ENCODE measurements around the gene DLG2. TPM values are rescaled to one million over a fixed set of nuclear protein-coding genes. Genes with fewer than 3 reads are reported as not detected.

DLG2 gene
- total RNA-seq, 1 donor from 2014 or later, result 0.26 TPM

- FAIRE-seq (no peak), DNase-seq (ENCODE audit: low read depth) (no peak)
- Histone ChIP-seq H3K27me3 (ENCODE audit: control insufficient read depth, insufficient read depth, low read length) (no peaks in the 10 kb centered on the region), H3K36me3 (ENCODE audit: control insufficient read depth, insufficient read depth, low read length) (no peaks in the 10 kb centered on the region), H3K4me3 (ENCODE audit: low read depth, low read length) (no peak overlapping the region)
- TF ChIP-seq, protein P1, sequence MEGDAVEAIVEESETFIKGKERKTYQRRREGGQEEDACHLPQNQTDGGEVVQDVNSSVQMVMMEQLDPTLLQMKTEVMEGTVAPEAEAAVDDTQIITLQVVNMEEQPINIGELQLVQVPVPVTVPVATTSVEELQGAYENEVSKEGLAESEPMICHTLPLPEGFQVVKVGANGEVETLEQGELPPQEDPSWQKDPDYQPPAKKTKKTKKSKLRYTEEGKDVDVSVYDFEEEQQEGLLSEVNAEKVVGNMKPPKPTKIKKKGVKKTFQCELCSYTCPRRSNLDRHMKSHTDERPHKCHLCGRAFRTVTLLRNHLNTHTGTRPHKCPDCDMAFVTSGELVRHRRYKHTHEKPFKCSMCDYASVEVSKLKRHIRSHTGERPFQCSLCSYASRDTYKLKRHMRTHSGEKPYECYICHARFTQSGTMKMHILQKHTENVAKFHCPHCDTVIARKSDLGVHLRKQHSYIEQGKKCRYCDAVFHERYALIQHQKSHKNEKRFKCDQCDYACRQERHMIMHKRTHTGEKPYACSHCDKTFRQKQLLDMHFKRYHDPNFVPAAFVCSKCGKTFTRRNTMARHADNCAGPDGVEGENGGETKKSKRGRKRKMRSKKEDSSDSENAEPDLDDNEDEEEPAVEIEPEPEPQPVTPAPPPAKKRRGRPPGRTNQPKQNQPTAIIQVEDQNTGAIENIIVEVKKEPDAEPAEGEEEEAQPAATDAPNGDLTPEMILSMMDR (IDR thresholded peaks at IDR 0.05; ENCODE audit: insufficient read depth, low read length, severe bottlenecking), result no peak
These were observed 724.7 kb downstream of the DLG2 start for GRCh38 chr11:84902445-84902844.

DNA sequence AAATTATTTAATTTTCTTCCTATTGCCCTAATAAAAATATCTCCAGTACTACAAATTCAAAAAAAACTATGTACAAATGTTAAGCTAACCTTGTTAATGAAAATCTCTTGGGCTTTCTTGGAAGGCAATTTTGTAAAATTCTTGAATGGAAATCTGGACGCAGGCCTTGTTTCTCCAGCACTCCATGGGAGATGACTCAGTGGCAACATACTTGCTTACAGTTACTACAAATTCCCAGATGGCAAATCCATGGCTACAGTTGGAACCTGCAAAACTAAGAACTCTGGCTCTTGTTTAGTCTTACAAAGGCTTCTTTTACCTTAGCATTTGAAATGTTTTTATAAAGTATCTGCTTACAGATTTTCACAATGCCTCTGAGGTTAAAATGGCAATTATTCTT lies 725.2 kb downstream of the DLG2 start:
- H3K36me3 ChIP-seq (ENCODE audit: control insufficient read depth, insufficient read depth, low read length), result no peaks in the 10 kb centered on the region
- FAIRE-seq (no peak), DNase-seq (ENCODE audit: low read depth) (no peak)
- H3K27me3 ChIP-seq (ENCODE audit: control insufficient read depth, insufficient read depth, low read length), result no peaks in the 10 kb centered on the region
- no peak overlapping the region for H3K4me3 ChIP-seq (ENCODE audit: low read depth, low read length)
- TF ChIP-seq, protein P1 (IDR thresholded peaks at IDR 0.05; ENCODE audit: insufficient read depth, low read length, severe bottlenecking), result no peak

- no peaks in the 10 kb centered on the region for H3K36me3 ChIP-seq (ENCODE audit: control insufficient read depth, insufficient read depth, low read length)
- H3K27me3 ChIP-seq (ENCODE audit: control insufficient read depth, insufficient read depth, low read length), result no peaks in the 10 kb centered on the region
- FAIRE-seq (no peak), DNase-seq (ENCODE audit: low read depth) (no peak)
- TF ChIP-seq, protein P1 (IDR thresholded peaks at IDR 0.05; ENCODE audit: insufficient read depth, low read length, severe bottlenecking), result no peak
- no peak overlapping the region for H3K4me3 ChIP-seq (ENCODE audit: low read depth, low read length)
These were observed 727.4 kb downstream of the DLG2 start for GRCh38 chr11:84899740-84900139.

GRCh38 chr11:84899134-84899533 lies 728.0 kb downstream of the DLG2 start:
- H3K36me3 ChIP-seq (ENCODE audit: control insufficient read depth, insufficient read depth, low read length), result no peaks in the 10 kb centered on the region
- no peak overlapping the region for H3K4me3 ChIP-seq (ENCODE audit: low read depth, low read length)
- TF ChIP-seq, protein P1 (IDR thresholded peaks at IDR 0.05; ENCODE audit: insufficient read depth, low read length, severe bottlenecking), result no peak
- no peaks in the 10 kb centered on the region for H3K27me3 ChIP-seq (ENCODE audit: control insufficient read depth, insufficient read depth, low read length)
- no peak for FAIRE-seq
- DNase-seq (ENCODE audit: low read depth), result peak; percentile 23

DNA sequence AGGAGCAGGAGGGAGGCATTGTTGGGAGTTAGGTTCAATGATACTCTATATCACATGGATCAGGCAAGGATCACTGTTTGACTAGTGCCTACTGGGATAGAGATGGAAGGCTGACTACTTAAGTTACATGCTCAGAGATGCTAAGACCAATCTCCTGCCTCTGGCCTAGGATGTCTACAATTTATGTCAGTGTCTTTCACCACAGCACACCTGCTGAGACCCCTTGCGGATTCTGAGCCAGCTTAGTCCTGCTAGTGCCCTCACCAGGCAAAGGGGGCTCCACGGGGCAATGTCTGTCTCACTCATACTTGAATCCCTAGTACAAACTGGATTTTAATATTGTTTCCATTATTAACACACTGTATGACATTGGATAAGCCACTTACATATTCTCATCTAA lies 732.5 kb downstream of the DLG2 start:
- TF ChIP-seq, protein P1 (IDR thresholded peaks at IDR 0.05; ENCODE audit: insufficient read depth, low read length, severe bottlenecking), result no peak
- H3K4me3 ChIP-seq (ENCODE audit: low read depth, low read length), result no peak overlapping the region
- H3K27me3 ChIP-seq (ENCODE audit: control insufficient read depth, insufficient read depth, low read length), result no peaks in the 10 kb centered on the region
- no peak for DNase-seq (ENCODE audit: low read depth)
- FAIRE-seq, result no peak
- no peaks in the 10 kb centered on the region for H3K36me3 ChIP-seq (ENCODE audit: control insufficient read depth, insufficient read depth, low read length)

DNA sequence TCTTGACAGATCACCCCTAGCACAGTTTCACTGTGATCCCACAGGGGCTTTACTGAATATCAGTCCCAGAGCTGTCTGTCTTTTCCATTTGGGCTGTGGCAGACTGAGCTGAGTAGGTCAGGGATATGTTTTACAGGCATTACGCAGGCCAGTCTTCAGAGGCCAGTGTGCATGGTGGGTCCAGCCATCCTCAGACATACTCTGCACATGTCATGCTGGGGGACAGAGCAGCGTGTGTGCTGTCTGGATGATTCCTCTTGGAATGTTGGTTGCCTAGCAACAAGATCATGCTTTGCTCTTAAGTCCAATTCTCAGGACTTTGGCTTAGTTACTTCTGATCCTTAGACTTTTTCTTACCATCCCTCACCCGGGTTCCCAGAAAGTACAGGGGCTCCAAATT lies 736.5 kb downstream of the DLG2 start:
- no peak for FAIRE-seq
- Histone ChIP-seq H3K27me3 (ENCODE audit: control insufficient read depth, insufficient read depth, low read length) (no peaks in the 10 kb centered on the region), H3K4me3 (ENCODE audit: low read depth, low read length) (no peak overlapping the region), H3K36me3 (ENCODE audit: control insufficient read depth, insufficient read depth, low read length) (no peaks in the 10 kb centered on the region)
- TF ChIP-seq, protein P1 (IDR thresholded peaks at IDR 0.05; ENCODE audit: insufficient read depth, low read length, severe bottlenecking), result no peak
- DNase-seq (ENCODE audit: low read depth), result no peak

Data from bronchial epithelial cell (primary cell).